HG03378 (cell line): ENCODE measurements around the gene EPN3.

ENCODE experiments used
- ATAC-seq: cut with Tn5 transposase; IDR thresholded peaks from one replicate; pipeline ENCODE4 v1.9.1; 2021; ENCODE audit warnings: mild to moderate bottlenecking, moderate library complexity; ENCODE audit not compliant: unreplicated experiment

EPN3 gene

DNA sequence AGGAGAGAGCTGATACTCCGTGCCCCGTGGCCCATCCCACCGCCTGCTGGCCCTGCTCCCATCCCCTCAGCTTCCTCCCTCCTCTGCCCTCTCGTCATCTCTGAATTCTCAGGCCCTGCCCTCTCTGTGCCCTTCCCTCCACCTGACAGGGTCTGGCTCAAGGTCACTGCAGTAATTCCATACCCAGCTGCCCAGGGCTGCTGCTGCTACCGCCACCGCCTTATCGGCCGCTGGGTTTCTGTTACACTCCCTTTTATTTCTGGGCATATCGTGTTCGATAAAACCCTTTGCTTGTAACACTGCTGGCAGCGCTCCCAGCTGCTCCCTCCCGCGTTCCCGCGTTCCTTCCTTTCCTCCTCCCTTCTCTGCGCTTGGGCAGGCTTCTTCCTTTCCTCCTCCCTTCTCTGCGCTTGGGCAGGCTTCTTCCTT lies 1.2 kb downstream of the EPN3 start:
- no peak for ATAC-seq

DNA sequence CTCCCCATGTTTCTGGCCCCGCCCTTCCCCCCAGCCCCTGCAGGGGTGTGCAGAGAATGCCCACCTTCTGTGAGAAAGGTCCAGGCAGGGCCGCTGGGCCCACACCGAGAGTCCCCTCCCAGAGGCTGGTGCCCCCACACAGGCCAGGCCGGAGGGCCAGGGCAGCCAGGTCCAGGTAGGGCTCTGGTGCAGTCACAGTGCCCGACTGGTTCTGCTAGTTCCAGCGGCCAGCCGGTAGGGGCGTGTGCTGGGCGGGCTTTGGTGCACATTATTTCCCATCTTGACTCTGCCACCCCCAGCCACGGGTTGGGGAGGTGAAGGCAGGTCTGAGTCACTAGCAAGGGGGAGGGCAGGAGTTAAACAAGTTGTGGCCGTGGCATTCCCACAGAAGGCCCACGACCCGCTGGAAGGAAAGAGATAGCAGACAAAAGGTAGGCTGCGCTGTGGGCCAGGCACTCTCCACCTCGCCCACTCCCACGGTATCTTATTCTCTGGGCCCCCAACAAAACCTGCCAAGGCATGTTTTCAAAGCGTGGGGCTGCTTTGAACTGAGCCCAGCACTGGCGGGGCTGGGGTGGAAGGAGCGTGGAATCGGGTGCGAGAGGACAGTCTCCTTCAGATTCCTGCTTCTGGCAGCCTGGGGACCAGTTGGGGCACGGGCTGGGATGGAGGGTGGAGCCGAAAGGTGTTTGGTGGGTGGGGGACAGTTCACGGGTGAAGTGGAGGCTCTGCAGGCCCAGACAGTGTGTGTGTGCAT lies 1.9 kb downstream of the EPN3 start:
- ATAC-seq, result no peak

DNA sequence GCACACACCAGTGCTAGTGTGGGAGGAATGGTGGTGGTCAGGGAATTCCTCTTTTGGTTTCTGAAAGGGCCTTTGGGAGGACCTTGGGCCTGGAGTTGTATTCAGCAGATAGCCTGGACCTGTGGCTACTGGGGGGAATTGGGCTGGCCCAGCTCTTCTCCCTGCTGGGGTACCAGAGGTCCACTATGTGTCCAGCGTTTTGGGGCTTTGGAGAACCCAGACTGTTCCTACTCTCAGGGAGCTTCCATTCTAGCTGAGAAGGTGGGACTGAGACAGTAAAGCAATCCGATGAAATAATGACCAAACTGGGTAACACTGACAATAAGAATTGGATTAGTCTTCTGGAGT lies 2.4 kb downstream of the EPN3 start:
- ATAC-seq, result no peak

DNA sequence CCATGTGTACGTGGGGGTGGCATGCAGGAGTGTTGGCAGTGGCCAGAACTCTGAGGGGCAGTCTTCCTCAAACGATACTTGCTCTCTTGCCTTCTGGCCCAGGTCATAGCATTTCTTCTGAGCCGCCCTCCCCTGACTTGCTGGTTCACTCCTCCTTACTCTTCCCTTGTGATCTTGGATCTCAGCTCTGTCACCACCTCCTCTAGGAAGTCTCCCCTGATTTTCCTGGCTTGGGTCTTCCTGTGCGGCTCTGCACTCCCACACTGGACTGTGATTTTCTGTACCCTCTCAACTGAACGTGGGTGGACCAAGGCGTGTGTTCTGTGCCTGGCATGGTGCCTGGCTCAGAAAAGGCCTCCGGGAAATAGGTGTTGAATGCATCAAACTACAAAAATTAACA lies 2.9 kb downstream of the EPN3 start:
- no peak for ATAC-seq

DNA sequence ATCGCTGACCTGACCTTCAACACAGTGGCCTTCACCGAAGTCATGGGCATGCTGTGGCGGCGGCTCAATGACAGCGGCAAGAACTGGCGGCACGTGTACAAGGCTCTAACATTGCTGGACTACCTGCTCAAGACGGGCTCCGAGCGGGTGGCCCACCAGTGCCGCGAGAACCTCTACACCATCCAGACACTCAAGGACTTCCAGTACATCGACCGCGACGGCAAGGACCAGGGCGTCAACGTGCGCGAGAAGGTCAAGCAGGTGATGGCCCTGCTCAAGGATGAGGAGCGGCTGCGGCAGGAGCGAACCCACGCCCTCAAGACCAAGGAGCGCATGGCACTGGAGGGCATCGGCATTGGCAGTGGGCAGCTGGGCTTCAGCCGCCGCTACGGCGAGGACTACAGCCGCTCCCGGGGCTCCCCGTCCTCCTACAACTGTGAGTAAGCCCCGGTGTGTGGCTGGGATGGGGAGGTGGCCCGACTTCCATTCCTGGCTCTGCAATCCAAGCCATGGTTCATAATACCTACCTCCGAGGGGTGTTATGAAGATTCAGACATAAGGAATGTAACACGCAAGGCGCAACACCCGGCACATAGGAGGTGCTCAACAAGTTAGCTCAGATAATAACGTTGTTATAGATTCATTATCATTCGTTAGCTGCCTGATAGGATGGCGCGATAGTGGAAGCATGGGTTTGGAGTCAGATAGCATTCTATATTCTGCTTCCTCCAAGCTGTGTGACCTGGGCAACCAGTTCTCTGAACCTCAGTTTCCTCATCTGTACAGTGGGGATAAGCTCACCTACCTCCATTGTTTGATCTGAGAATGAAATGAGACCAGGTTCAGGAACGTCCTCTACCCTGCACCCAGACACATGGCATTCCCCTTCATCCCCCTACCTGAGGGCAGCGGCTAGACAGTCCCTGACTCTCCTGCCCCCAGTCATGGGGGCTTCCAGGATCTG lies 4.4 kb downstream of the EPN3 start:
- ATAC-seq, result no peak

DNA sequence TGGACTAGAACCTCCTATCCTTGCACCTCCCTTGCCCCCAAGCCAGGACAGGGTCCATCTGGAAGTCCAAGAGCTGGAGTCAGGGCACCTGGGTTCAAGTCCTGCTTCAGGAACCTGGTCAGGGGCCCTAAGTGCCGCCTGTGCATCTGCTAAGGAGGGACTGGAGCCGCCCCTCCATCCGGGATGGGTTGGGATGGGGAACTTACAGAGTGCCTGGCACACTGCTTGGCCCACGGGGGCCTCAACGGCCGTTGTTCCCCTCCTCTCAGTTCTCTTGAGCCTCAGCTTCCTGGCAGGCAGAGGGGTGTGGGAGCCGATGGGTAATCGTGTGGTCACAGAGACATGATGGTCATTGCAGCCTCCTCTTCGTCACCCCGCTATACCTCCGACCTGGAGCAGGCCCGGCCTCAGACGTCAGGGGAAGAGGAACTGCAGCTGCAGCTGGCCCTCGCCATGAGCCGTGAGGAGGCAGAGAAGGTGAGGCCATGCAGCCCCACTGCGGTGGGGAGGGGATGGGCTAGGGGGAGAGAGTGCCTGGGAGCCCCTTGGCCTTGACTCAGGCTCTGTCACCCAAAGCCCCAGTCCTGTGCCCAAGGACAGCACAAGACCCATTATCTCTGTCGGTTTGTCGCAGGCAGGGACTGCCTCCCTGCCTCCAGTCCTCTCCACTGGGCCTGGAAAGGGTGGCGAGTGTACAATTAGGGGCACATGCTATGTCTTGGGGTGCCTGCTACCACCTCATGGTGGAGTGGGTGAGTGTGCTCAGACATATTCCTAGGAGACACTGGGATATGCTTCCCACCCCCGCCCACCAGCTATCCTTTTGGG lies 5.4 kb downstream of the EPN3 start:
- no peak for ATAC-seq

DNA sequence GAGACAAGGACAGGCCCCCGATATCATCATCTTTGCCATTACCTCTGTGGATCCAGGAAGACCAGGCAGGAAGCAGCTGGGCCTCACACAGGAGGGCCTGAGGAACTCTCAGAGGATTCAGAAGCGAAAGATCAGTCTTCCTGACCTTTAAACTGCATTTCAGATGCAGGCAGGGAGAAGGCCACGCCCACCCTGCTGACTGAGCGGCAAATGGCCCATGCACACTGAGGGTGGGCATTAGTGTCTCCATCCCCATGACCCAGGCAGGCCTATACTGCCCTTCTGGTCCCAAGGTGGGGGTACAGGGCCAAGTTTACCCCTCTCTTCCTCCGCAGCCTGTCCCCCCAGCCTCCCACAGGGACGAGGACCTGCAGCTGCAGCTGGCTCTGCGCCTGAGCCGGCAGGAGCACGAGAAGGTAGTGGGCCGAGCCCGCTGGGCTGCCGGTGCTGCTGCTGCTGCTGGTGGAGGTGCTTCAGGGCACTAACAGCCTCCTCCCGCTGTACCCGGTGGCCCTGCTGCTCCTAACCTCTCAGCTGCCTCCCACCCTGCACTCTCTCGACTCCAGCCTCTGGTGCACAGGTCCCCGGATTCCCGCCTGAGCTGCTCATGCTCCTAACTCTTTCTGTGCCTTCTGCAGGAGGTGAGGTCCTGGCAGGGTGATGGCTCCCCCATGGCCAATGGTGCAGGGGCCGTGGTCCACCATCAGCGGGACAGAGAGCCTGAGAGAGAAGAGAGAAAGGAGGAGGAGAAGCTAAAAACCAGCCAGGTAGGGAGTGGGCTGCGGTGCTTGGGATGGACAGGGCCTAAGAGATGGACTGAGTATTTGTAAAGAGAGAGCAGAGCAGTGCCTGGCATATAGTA lies 6.2 kb downstream of the EPN3 start:
- no peak for ATAC-seq

DNA sequence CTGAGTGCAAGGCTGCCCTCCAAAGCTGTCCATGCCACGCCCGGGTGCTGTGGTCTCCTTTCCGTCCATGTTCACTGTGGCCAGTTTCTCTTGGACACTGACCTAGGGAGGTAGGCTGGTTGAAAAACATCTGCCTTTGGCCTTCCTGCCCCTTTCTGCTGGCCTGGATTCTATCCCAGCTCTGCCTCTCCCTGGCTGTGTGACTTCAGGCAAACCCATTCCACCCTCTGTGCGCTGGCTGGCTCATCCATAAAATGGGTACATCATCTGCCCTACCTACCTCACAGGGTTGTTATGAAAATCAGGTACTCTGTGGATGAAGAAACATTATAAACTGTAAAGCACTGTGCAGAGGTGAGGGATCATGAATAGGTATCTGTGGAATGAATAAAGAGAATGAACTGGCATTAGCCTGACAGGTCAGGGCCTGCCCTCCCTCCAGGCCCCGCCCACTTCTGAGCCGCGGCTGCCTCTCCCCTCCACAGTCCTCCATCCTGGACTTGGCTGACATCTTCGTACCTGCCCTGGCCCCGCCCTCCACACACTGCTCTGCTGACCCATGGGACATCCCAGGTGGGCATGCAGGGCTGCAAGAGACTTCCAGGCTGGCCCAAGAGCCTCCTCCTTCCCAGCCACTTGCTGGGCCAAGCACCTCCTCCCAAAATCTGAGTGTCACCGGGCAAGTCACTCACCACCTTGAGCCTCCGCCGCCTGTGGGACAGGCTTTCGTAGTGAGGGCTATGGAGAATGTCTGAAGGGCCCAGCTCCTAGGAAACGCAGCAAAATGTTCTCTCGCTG lies 7.4 kb downstream of the EPN3 start:
- no peak for ATAC-seq

DNA sequence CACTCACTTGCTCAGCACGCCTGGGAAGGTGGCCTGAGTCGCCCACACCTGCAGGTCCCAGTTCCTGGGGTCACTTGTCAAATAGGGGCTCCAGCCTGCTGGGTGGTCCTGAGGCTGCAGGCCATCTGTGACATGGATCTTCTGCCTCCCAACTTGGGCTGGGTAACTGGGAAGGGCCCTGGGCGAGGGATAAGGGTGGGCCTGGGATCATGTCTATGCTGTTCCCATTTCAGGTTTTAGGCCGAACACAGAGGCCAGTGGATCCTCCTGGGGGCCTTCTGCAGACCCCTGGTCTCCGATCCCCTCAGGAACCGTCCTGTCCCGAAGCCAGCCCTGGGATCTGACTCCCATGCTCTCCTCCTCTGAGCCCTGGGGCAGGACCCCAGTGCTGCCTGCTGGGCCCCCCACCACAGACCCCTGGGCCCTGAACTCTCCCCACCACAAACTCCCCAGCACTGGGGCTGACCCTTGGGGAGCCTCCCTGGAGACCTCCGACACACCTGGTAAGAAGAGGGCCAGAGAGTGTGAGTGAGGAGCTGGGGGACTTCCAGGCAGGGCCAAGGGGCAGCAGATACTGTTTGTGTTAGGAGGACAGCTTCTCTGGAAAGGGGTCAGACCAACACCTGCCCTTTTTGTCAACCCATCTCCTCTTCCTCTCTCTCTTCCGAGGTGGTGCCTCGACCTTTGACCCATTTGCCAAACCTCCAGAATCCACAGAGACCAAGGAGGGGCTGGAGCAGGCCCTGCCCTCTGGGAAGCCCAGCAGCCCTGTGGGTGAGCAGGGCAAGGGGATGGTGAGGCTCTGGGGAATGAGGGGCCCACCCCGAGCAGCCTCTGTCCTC lies 8.2 kb downstream of the EPN3 start:
- ATAC-seq, result no peak

DNA sequence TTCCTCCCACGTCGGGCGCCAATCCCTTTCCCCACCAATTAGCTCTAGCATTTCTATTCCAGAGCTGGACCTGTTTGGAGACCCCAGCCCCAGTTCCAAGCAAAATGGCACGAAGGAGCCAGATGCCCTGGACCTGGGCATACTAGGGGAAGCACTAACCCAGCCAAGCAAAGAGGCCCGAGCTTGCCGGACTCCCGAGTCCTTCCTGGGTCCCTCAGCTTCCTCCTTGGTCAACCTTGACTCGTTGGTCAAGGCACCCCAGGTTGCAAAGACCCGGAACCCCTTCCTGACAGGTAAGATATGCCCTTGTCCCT lies 8.8 kb downstream of the EPN3 start:
- ATAC-seq, result no peak

DNA sequence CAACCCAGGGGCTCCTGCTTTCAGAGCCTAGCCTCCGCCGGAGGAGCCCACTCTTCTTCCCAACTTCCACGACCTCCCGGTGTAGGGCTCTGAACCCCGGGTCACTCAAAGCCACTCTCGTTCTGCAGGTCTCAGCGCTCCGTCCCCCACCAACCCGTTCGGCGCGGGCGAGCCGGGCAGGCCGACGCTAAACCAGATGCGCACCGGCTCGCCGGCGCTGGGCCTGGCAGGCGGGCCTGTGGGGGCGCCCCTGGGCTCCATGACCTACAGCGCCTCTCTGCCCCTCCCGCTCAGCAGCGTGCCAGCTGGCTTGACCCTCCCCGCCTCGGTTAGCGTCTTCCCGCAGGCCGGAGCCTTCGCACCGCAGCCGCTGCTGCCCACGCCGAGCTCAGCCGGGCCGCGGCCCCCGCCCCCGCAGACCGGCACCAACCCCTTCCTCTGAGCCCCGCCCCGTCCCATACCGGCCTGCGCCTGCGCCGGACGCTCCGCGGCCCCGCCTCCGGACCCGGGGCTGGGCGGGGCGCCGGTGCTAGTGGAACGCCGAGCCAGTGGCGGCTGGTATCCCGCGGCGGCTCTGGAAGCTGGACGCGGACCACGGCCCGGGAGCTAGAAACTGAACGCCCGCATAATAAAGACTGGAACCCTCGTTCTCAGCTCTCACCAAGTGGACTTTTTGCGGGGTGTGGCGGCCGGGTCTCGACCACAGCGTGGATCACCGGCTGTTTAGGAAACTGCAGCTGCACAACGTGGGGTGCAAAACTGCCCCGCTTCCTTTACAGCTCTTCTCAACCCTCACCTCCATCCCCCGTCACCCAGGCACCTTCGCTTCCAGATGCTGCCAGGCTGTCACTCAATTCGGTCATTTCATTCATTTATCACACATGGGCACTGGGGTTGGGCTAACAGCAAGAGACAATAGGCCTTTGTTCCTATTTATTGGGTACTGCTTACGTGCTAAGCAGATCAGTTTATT lies 9.5 kb downstream of the EPN3 start:
- peak; percentile 40 for ATAC-seq

DNA sequence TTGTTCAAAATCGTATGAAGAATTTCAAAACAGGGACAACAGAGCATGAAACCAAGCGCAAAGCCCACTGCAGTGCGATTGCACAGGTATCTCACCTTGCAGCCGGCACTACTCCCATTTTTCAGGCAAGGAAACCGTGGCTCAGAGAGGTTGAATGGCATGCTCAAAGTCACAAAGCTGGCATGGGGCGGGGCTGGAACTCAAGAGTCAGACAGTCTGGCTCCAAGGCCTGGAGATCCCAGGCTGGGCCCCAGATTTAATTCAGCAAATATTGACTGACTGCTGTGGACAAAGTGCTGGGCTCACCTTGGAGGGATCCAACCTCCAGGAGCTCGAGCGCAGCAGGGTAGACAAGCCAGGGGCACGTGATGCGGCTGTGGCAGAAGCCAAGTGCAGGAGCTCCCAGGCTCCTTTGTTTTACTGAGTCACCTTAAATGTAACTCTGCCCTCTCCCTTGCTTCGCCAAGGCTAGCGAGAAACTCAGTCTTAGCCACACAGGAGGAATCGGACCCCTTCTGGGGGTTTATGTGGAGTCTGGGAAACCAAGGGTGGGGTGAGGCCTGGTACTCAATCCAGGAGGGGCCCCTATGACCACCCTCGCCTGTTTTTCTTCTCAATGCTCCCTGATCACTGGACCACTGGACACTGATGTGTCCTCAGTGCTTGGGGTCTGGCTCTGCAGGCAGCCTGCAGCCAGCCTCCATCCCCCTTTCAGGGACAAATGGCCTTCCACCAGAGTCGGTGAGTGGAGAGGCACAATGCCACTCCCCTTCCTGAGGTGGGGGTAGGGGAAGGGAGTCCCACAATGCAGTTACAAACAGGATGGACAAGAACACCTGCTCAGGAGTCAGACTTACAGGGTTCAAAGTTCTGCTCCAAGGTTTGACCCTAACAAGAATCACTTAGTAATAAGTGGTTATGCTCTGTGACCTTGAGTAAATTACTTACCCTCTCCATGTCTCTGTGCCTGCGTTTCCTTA lies 10.6 kb downstream of the EPN3 start:
- ATAC-seq, result no peak

DNA sequence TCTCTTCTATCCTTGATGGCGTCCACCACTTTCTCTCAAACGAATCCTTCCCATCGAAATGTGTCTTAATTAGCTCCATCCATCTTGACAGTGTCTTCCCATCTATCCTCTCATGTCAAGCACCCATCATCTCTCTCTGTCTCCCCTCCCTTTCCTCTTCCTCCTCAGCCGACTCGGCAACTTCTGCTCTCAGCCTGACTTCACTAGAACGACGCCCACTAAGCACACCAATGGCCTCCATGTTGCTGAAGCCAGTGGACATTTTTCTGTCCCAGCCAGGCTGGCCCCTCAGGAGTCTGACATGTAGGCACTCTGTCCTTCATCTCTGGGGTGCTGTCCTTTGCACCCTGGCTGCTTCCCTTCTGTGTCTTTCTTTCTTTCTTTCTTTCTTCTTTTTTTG lies 12.0 kb downstream of the EPN3 start:
- ATAC-seq, result no peak

DNA sequence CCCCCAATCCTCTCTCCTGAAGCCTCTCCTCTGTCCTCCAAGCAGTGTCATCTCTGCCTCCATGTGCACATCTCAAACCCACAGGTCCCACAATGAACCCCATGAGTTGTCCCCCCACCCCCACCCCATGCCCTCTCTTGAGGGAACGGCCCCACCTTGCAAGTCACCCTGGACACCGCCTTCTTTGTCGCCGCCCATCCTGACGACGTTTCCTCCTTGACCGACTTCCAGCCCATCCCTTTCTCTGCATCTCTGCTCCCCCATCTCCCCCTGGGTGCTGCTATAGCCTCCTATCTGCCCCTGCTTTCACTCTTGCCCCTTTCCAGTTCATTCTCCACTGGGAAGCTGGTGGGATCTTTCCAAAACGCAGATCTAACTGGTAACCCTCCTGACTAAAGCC lies 12.8 kb downstream of the EPN3 start:
- no peak for ATAC-seq

DNA sequence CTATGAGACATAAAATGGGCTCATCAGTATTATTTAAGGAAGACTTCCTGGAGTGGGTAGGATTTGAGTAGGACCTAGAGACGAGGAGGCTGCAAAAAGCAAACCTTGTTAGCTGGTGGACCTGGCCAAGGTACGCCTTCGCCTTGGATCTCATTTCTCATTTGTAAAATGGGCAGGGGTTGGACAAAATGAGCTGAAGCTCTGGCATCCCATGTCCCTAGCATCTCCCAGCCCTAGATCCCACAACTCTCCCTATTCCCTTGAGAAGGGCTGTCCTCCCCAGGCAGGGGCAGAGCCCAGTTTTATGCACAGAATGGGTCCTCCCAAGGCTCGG lies 14.1 kb downstream of the EPN3 start:
- no peak for ATAC-seq

DNA sequence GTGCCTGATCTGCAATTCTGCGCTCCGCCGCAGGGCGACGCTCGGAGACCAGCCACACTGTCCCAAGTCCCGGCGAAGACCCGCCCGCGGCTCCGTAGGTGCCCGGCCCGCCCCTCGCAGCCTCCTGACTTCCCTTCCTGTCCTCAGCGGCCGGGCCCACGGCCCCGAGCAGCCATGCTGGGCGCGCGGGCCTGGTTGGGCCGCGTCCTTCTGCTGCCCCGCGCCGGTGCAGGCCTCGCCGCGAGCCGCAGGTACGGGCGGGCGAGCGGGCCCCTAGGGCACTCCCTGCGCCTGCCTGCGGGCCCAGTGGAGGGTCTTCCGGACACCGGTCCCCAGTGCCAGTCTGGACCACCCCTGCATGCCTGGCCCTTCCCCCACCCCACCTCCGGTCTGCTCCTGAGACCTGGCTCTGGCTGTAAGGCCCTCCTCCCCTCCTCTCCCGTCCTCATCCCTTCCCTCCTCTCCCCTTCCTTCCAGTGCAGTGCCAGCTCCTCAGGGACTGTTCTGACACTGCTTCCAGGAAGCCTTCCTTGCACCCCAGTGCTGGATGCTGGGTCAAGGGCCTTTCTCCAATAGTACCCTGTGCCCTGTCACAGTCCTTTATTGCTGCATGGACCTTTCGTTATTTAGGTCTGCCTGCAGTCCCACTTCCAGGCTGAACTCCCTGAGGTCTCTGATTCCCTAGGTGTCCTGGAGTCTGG lies 14.7 kb downstream of the EPN3 start, which contains the start of gene SPATA20:
Gene SPATA20, plus strand, starts transcription at position 140 of the 701 bp plus-strand sequence. Its CDS starts 35 bp downstream, at position 175.
- ATAC-seq, result peak; percentile 55
